DMS79 (cell line): ENCODE results near the gene TMEM117.

ENCODE experiments used
- DNase-seq: peaks from one replicate; lab custom pipeline; 2025; lab: John Stamatoyannopoulos, UW

Gene TMEM117

GRCh38 chr12:43835656-43836474 lies at the start of gene TMEM117:
TMEM117 (plus strand) TSS chr12:43836081.
- peak; percentile 1 for DNase-seq

GRCh38 chr12:43786899-43787693 lies 48.8 kb upstream of the TMEM117 start:
- no peak for DNase-seq

- DNase-seq = no peak
Observed at GRCh38 chr12:43789941-43790340, 45.9 kb upstream of the TMEM117 start.

GRCh38 chr12:43795716-43796280 lies 40.1 kb upstream of the TMEM117 start:
- peak; percentile 69 for DNase-seq

GRCh38 chr12:43797561-43798217 lies 38.2 kb upstream of the TMEM117 start:
- no peak for DNase-seq

- peak; percentile 24 for DNase-seq
Observed at GRCh38 chr12:43805149-43805859, 30.6 kb upstream of the TMEM117 start.

GRCh38 chr12:43805860-43806736 lies 29.8 kb upstream of the TMEM117 start, which contains the start of gene TWF1:
TWF1 (minus strand) TSS chr12:43806317; CDS start chr12:43806245, 72 bp downstream.
- peak; percentile 47 for DNase-seq

GRCh38 chr12:43806737-43807072 lies 29.2 kb upstream of the TMEM117 start:
- DNase-seq = no peak

- DNase-seq = no peak
Observed at GRCh38 chr12:43807386-43807785, 28.5 kb upstream of the TMEM117 start.

- DNase-seq = no peak
Observed at GRCh38 chr12:43812057-43812456, 23.8 kb upstream of the TMEM117 start.

GRCh38 chr12:43812926-43813325 lies 23.0 kb upstream of the TMEM117 start:
- DNase-seq = no peak

GRCh38 chr12:43815416-43815815 lies 20.5 kb upstream of the TMEM117 start:
- no peak for DNase-seq

- no peak for DNase-seq
Observed at GRCh38 chr12:43816168-43816567, 19.7 kb upstream of the TMEM117 start.

- DNase-seq = no peak
Observed at GRCh38 chr12:43824207-43824775, 11.6 kb upstream of the TMEM117 start.

GRCh38 chr12:43826681-43827080 lies 9.2 kb upstream of the TMEM117 start:
- no peak for DNase-seq

- DNase-seq = no peak
Observed at GRCh38 chr12:43827093-43827492, 8.8 kb upstream of the TMEM117 start.

- DNase-seq = no peak
Observed at GRCh38 chr12:43832463-43833168, 3.3 kb upstream of the TMEM117 start.

- DNase-seq = no peak
Observed at GRCh38 chr12:43835264-43835655, 621 bp upstream of the TMEM117 start.

GRCh38 chr12:43836475-43836989 lies 651 bp downstream of the TMEM117 start:
- DNase-seq = no peak
